PC-9 (cell line): ENCODE data around the gene TAS2R50.

ENCODE experiments used
- CTCF ChIP-seq: fragments of 200-600 bp; sonication (generic); conservative IDR thresholded peaks from 2 replicates; pipeline ENCODE4 v1.6.1; 2017; ENCODE audit warnings: mixed run types, antibody characterized with exemption, mild to moderate bottlenecking, moderate library complexity
- EZH2 ChIP-seq: fragments of 200-600 bp; sonication (generic); IDR thresholded peaks from 2 replicates; pipeline ENCODE4 v1.8.0; 2017; ENCODE audit warnings: antibody characterized with exemption, low read depth

DNA sequence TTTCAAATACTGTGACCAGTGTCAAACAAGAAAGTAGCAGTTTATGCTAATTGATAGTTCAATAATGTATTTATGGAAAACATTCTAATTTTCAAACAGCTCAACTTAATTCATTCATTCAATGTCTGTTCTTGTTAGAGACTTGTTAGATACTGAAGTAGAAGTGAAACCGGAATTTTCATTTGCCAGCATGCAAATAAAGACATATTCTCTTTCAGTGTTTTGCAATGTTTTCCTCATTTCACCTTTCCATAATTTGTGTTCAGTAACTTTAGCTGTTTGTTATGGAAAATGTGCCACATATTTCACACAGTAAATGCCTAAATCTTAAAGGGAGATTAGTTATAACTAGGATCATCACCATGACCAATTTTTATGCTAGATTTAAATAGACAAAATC is 21.2 kb downstream of the TAS2R50 start:
- TF ChIP-seq CTCF (no peak), EZH2 (no peak)
